Body of pancreas (tissue), 4 donors: ENCODE results near the gene RABL3. TPM values are rescaled to one million over a fixed set of nuclear protein-coding genes. Genes with fewer than 3 reads are reported as not detected.

Source experiments
- ATAC-seq: fragments of 150-250 bp; one replicate; pipeline ENCODE4 v1.9.1; 2016
- DNase-seq, 4 donors: peaks; one replicate each; pipeline ENCODE4 v3.0.0-alpha.2; 2019
- H3K27ac ChIP-seq, 4 donors: fragments of 200-600 bp; sonication (generic); 1 replicate in 3 of 4; 2 replicates in 1 of 4; pipeline versions ENCODE4 v1.5.1 to v1.6.1; 2016 to 2019; ENCODE audit warnings: mild to moderate bottlenecking in 1 of 4, mixed read lengths in 1 of 4, moderate library complexity in 1 of 4
- H3K27me3 ChIP-seq, 2 donors: fragments of 200-600 bp; sonication (generic); one replicate each; pipeline ENCODE4 v1.6.0; 2016; ENCODE audit warnings: mild to moderate bottlenecking in 1 of 2
- H3K36me3 ChIP-seq, 2 donors: fragments of 200-600 bp; sonication (generic); replicated peaks in 1 of 2; 2 replicates each; pipeline ENCODE4 v1.5.1; 2016; ENCODE audit warnings: low read depth in 2 of 2; ENCODE audit not compliant: insufficient read depth in 1 of 2
- H3K4me1 ChIP-seq: fragments of 200-600 bp; sonication (generic); one replicate; pipeline ENCODE4 v1.6.0; 2016
- H3K4me3 ChIP-seq, 2 donors: fragments of 200-600 bp; sonication (generic); 1 replicate in 1 of 2; 2 replicates in 1 of 2; pipeline ENCODE4 v1.5.1; 2016 to 2019
- H3K9me3 ChIP-seq, 3 donors: fragments of 200-600 bp; sonication (generic); 1 replicate in 2 of 3; 2 replicates in 1 of 3; pipeline ENCODE4 v1.5.1; 2016
- CTCF ChIP-seq, 7 experiments: fragments of 450-650 bp in 4 of 7; fragments of 200-600 bp in 3 of 7; sonication (generic) in 3 of 7; IDR thresholded peaks; one replicate each; pipeline ENCODE4 v1.5.1; 2016 to 2019; ENCODE audit warnings: antibody characterized with exemption in 7 of 7
- POLR2A ChIP-seq, 3 donors: fragments of 450-650 bp; IDR thresholded peaks; one replicate each; pipeline ENCODE4 v1.6.1; 2016; ENCODE audit warnings: antibody characterized with exemption in 3 of 3, mild to moderate bottlenecking in 2 of 3
- WGBS, 2 donors: methylation state at CpG; one replicate each; pipeline ENCODE4 v1.1.5; 2017; 5-methylcytosine and 5-hydroxymethylcytosine counted together
- intact Hi-C: fragments of 100-400 bp; cut with DNase I; formaldehyde crosslinking; loops from one replicate; pipeline ENCODE4 v1.15.1; 2023
- total RNA-seq, 2 donors: library from RNA; depleted of rRNA; stranded (reverse); fragments of >200 nt; gene quantifications; one replicate each; pipeline ENCODE4 v1.1.0, GENCODE V29; 2016

RABL3 gene
- total RNA-seq, 2 donors from 2014 or later, result 7.3 to 9.9 TPM

- no peak for DNase-seq
- ATAC-seq, result no peak
- Histone ChIP-seq H3K4me3 (no peak overlapping the region), H3K4me1 (no peaks in the 10 kb centered on the region), H3K9me3 (no peaks in the 10 kb centered on the region), H3K36me3 (no peaks in the 10 kb centered on the region), H3K27ac (no peak overlapping the region), H3K27me3 (no peaks in the 10 kb centered on the region)
- intact Hi-C loops, result no loop called here
- no peak for TF ChIP-seq POLR2A (IDR thresholded peaks at IDR 0.05)
- no peak for TF ChIP-seq CTCF (IDR thresholded peaks at IDR 0.05)
Observed at GRCh38 chr3:120706950-120707349, 35.4 kb downstream of the RABL3 start.

GRCh38 chr3:120705884-120706582 is 36.3 kb downstream of the RABL3 start:
- WGBS, 2 donors, result 77 to 82% methylated on average over 5 of the region's 5 CpGs
- Histone ChIP-seq H3K4me1 (no peaks in the 10 kb centered on the region), H3K4me3 (no peak overlapping the region), H3K27ac (no peak overlapping the region), H3K36me3 (no peaks in the 10 kb centered on the region), H3K27me3 (no peaks in the 10 kb centered on the region), H3K9me3 (no peaks in the 10 kb centered on the region)
- ATAC-seq (no peak), DNase-seq (no peak)
- TF ChIP-seq CTCF (IDR thresholded peaks at IDR 0.05) (no peak), POLR2A (IDR thresholded peaks at IDR 0.05) (no peak)
- intact Hi-C loops, result no loop called here

- no peak for DNase-seq
- Histone ChIP-seq H3K27ac (no peak overlapping the region), H3K9me3 (no peaks in the 10 kb centered on the region), H3K4me3 (no peak overlapping the region), H3K27me3 (no peaks in the 10 kb centered on the region), H3K36me3 (no peaks in the 10 kb centered on the region), H3K4me1 (no peaks in the 10 kb centered on the region)
- WGBS, 2 donors, result 42 to 44% methylated on average over 3 of the region's 3 CpGs
- no peak for ATAC-seq
- TF ChIP-seq CTCF (IDR thresholded peaks at IDR 0.05) (no peak), POLR2A (IDR thresholded peaks at IDR 0.05) (no peak)
- intact Hi-C loops, result no loop called here
Observed at GRCh38 chr3:120699333-120699732, 43.0 kb downstream of the RABL3 start.

GRCh38 chr3:120693439-120694171 is 48.7 kb downstream of the RABL3 start:
- Histone ChIP-seq H3K4me3 (no peak overlapping the region), H3K27me3 (no peaks in the 10 kb centered on the region), H3K27ac (peak overlapping the region in 2 of 4 donors; percentile 44 to 61), H3K9me3 (no peaks in the 10 kb centered on the region), H3K36me3 (no peaks in the 10 kb centered on the region), H3K4me1 (peaks cover 11% of the 10 kb centered on the region)
- intact Hi-C loops, result no loop called here
- no peak for DNase-seq
- 31 to 36% methylated on average over 1 of the region's 1 CpG for WGBS, 2 donors
- ATAC-seq, result peak; percentile 87
- no peak for TF ChIP-seq CTCF (IDR thresholded peaks at IDR 0.05)
- TF ChIP-seq POLR2A (IDR thresholded peaks at IDR 0.05), result no peak
